Hepatocyte (in vitro differentiated cells): ENCODE results near the gene PXMP4.

ENCODE experiments used
- EZH2 ChIP-seq: fragments of 200-600 bp; sonication (generic); IDR thresholded peaks from 2 replicates; pipeline ENCODE4 v1.6.1; 2016; ENCODE audit warnings: antibody characterized with exemption, mild to moderate bottlenecking, borderline replicate concordance
- TF ChIP-seq, protein P1 (sequence below): fragments of 200-600 bp; sonication (generic); IDR thresholded peaks from 2 replicates; pipeline ENCODE4 v1.5.1; 2016; ENCODE audit warnings: antibody characterized with exemption, mild to moderate bottlenecking; ENCODE audit not compliant: poor library complexity

- TF ChIP-seq, protein P1, sequence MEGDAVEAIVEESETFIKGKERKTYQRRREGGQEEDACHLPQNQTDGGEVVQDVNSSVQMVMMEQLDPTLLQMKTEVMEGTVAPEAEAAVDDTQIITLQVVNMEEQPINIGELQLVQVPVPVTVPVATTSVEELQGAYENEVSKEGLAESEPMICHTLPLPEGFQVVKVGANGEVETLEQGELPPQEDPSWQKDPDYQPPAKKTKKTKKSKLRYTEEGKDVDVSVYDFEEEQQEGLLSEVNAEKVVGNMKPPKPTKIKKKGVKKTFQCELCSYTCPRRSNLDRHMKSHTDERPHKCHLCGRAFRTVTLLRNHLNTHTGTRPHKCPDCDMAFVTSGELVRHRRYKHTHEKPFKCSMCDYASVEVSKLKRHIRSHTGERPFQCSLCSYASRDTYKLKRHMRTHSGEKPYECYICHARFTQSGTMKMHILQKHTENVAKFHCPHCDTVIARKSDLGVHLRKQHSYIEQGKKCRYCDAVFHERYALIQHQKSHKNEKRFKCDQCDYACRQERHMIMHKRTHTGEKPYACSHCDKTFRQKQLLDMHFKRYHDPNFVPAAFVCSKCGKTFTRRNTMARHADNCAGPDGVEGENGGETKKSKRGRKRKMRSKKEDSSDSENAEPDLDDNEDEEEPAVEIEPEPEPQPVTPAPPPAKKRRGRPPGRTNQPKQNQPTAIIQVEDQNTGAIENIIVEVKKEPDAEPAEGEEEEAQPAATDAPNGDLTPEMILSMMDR = no peak
- TF ChIP-seq EZH2 = no peak
Measured at GRCh38 chr20:33679758-33680485, 40.2 kb downstream of the PXMP4 start.
